ENCODE results near the gene DISC1.
"Not testable (repeated sequence)": the region's sequence is repeated elsewhere in the genome, so short reads cannot be mapped to it uniquely, and the experiment has no call there.

DISC1 gene

DNA sequence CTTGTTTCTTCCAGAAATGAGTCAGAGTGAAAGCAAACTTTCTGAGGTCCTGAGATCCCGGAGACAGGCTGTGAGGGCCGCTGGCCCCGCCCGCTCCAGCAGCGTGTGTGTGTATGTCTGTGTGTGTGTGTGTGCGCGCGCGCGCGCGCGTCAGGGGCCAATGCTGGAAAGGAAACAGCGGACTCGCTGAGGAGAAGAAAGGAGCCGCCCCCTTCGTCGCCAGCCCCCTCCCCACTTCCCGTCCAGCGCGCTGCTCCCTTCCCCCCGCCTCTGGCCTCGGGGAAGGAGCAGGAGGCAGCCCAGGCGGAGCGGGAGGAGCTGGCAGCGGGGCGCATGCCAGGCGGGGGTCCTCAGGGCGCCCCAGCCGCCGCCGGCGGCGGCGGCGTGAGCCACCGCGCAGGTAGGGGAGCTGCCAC lies at the start of gene DISC1:
DISC1 (plus strand) TSS at position 256 of the 416 bp plus-strand sequence; CDS start at position 334, 78 bp downstream.
- DNase-seq = peak; percentile 61

DNA sequence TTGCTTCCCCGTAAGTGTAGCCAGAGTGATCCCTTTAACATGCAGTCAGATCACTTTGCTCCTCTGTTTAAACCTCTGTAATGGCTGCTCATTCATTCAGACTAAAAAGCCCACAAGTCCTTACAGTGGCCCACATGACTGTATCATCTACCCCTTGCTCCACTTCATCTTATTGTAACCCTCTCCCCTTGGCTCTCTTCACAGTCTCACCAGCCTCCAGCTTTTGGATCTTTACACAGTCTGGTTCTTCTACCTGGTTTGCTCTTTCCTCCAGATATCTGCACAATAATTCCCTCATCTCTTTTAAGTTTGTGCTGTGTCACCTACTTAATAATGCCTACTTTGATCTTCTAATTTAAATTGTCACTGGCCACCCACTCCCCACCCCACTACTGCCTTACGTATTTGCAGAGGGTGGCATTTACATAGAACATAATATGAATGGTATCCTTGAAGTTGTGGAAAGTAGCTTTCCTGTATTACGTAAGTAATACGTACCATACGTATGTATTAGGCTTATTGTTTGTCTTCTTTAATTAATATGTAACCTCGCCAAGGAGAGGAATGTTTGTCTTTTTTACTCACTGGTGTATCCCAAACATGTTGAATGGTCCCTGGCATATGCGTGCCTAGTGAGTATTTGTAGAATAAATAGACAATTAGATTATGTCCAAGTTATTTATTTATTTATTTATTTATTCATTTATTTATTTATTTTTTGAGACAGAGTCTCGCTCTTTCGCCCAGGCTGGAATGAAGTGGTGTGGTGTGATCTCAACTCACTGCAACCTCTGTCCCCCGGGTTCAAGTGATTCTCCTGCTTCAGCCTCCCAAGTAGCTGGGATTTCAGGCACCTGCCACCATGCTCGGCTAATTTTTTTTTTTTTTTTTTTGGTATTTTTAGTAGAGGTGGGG lies 49.5 kb upstream of the DISC1 start:
- no peak for DNase-seq

DNA sequence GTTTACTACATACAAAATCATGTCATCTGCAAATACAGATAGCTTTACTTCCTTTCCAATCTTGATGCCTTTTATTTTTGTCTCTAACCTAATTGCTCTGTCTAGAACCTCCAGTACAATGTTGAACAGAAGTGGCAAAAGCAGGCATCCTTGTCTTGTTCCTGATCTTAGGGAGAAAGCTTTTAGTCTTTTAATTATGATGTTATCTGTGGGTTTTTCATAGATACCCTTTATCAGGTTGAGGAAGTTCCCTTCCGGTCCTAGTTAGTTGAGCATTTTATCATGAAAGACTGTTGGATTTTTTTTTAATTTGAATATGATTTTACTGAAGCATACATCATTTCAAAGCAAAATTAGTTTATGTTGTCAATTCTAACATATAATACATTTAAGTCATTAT lies 45.7 kb upstream of the DISC1 start:
- DNase-seq = no peak

DNA sequence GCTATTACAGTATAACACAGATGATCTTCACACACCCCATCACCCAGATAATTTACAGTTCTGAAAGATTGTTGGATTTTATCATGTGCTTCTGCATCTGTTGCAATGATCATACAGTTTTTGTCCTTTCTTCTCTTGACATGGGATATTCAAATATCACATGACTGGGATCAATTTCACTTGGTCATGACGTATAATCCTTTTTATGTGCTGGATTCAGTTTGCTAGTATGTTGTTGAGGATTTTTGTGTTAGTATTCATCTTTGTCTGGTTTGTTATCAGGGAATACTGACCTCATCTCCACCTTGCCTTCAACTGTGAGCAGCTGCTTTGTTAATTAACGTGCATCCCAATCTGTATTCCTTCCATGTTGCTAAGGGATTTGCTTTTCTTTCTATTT lies 44.7 kb upstream of the DISC1 start:
- DNase-seq = no peak

DNA sequence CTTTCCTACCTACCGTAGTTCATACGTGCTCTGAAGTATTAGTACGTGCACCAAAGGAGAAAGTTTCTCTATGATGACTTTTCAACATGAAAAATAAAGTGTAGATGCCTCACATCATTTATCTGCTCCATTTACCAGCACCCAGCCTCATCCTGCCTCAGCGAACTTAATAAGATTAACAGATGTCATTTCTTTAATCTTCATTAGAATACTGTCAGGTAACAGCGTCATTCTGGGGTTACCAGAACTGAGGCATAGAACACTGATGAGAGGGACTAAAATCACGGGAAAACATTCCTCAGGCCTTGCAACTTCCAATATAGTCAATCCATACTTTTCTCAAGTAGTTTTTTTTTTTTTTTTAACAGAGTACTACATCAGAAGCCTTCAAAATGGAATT lies 43.2 kb upstream of the DISC1 start:
- DNase-seq = no peak

DNA sequence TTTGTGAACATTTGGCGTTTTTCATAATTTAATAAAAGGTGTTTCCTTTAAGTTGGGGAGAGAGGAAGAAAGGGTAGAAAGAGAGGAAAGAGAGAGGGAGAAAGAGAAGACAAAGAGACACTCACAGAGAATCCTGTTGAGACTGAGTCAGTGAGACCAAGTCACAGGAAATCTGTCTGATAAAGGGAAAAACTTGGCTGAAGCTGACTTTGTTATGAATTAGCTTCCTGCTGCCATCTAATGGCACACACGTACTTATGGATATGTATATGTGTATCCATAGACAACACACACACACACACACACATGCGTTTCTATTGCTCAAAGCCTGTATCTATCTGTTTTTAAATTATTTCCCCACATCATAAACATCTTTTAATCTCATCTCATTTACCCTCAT lies 42.5 kb upstream of the DISC1 start:
- peak; percentile 0 for DNase-seq

DNA sequence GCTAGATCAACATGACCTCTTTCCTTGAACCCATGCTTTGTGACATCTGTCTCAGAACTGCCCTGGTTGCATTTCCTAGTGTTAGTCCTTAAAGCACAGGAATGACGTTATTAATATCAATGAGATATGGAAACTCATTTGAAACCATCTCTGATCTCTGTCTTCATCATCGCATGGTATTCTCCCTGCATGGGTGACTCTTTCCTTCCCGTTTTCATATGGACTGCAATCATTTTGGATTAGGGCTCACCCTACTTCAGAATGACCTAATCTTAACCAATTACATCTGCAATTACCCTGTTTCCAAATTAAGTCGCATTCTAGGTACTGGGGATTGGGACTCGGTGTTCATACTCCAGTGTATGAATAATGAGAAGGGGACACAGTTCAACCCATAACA lies 41.7 kb upstream of the DISC1 start:
- DNase-seq = no peak

DNA sequence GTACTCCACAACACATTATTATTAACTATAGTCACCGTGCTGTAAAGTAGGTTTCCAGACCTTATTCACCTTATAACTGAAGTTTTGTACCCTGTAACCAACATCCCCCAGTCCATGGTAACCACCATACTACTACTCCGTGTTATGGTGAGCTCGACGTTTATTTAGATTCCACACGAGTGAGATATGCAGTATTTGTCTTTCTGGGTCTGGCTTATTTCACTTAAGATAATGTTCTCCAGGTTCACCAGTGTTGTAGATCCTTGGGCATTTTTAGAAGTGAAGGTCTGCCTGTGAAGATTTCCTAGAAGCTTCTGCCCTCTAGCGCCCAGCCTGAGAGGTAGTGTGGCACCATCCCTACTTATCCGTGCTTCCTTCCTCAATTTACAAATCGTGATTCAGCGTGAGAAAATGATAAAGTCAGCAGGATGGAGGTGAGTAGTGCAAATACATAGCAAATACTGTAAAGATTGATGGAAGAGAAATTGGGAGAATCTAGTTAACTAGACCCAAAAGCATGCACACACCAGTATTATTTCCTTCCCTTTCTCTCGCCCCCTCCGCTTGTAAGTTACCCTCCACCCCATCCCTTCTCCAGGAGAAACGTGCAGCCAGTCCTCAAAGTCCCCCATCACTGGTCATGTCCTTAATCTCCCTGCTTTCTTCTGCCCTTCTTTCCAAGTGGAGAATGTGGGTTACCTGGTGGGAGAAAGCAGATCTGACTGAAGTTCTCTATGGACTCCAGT lies 36.0 kb upstream of the DISC1 start:
- peak; percentile 45 for DNase-seq

DNA sequence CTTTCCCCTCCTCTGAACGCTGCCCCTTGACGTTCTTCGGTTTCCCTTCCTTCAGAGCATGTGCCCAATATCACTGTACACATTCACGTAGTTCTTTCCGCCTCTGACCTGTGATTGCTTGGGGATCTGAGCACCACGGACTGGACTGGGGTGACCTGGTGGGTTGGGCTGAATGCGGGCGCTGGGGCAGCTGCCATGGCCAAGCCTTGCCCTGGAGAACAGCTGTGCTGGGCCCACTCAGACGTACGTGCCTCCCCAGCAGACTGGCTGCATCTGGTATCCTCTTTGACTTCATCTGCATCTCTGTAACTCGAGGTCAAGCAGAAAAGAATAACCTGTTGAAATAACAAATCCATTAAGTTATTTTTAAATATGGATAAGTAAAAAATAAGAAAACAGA lies 35.1 kb upstream of the DISC1 start:
- no peak for DNase-seq

DNA sequence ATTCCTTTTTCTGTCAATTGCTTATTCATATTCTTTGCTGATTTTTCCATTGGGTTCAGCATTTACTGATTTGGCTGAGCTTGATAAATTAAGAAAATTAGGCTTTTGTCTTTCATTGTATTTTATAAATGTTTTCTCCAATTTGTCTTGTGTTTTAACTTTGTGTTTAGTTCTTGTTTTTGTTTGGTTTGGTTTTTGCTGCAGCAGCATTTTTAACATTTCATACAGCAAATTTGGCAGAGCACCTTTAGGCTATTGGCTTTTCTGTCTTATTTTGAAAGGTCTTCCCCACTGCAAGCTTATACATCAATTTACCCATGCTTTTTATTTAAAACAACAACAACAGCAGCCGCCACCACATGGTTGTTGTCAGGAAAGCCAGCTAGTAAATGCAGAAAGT lies 33.8 kb upstream of the DISC1 start:
- no peak for DNase-seq

DNA sequence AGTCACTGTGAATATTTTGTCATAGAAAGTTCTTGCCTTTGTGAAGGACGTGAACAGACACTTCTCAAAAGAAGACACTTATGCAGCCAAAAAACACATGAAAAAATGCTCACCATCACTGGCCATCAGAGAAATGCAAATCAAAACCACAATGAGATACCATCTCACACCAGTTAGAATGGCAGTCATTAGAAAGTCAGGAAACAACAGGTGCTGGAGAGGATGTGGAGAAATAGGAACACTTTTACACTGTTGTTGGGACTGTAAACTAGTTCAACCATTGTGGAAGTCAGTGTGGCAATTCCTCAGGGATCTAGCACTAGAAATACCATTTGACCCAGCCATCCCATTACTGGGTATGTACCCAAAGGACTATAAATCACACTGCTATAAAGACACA lies 33.3 kb upstream of the DISC1 start:
- not testable (repeated sequence) for DNase-seq

DNA sequence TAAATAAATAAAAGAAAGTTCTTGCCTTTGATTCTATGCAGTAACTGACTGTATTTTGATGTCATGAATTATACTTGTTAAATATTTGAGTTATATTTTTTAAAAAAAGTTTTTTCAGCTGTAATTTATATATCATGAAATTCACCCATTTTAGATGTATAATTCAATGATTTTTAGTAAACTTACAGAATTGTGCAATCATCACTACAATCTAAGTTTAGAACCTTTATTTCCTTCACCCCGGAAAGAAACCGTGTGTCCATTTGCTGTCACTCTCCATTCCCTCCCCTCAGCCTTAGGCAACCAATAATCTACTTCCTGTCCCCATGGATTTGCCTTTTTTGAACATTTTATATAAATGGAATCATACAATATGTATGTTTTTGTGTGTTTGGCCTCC lies 32.5 kb upstream of the DISC1 start:
- no peak for DNase-seq

DNA sequence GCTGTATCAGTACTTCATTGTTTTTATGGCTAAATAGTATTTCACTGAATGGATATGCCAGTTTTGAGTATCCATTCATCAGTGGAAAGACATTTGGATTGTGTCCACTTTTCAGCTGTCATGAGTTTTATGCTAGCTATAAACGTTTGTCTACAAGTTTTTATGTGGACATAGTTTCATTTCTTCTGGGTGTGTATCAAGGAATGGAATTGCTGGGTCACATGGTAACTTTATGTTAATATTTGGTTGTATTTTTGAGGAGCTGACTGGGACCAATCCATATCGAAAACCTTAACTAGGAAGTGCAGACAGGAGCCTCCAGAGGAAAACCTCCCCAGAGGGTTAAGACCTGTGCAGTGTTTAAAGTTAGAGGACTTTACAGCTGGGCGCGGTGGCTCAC lies 31.8 kb upstream of the DISC1 start:
- no peak for DNase-seq

DNA sequence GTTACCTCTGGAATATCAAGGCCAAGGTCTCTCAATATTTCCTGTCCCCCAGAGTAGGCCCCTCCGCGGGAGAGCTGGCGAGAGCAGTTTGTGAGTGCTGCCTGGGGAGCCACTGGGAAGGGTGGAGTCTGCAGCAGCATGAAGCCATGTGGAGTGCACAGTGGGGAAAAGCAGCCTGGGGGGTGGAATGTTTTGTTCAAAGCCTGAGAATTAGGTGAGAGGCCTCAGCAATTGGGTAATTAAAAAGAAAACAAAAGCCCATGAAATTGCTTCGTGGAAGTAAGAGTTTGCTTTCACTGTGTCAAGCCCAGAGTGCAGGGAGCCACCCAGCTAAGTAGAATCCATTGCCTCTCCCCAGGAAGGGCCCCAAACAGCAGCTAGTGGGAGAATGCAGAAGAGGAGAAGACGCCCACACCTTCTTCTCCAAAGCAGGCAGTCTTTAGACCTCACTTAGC lies 30.2 kb upstream of the DISC1 start:
- DNase-seq = no peak

DNA sequence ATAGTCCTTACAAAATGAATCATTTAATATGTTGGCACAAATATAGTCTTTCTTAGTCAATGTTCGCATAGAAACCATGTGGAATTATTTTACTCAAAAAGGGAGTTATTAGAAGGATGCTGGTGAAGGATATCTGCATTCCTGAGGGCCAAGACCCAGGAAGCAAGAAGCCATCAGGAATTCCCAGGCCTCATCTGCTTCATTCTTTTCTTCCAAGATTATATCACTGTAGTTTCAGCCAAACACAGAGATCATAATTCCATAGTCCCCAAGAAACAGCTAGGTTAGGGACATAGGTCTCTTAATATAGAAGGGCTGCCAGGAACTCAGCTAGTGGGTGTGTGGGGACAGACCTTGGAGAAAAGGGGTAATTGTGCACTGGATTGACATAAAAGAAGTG lies 28.6 kb upstream of the DISC1 start:
- no peak for DNase-seq

DNA sequence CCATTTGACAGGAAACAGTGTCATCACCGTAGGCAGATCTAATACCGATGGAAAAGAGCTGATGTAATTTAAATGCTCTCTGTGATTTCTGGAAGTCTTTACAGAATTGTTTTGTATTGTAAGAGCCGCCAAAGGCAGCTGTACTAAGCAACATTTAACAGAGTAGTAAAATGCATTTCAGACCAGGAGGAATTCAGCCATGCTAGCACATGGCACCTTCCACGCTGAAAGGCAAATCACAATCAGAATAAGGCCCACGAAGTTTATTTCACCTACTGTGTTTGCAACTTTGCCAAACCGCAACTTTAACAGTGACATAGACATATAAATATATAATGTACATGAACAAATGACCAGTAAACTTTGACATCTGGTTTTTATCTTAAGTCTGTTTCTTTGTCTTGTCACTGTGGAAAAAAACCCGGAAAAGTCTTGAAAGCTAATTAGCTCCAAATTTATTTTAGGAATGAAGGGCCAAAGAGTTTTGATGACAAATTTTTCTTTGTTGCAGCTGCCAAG lies 26.1 kb upstream of the DISC1 start:
- no peak for DNase-seq

DNA sequence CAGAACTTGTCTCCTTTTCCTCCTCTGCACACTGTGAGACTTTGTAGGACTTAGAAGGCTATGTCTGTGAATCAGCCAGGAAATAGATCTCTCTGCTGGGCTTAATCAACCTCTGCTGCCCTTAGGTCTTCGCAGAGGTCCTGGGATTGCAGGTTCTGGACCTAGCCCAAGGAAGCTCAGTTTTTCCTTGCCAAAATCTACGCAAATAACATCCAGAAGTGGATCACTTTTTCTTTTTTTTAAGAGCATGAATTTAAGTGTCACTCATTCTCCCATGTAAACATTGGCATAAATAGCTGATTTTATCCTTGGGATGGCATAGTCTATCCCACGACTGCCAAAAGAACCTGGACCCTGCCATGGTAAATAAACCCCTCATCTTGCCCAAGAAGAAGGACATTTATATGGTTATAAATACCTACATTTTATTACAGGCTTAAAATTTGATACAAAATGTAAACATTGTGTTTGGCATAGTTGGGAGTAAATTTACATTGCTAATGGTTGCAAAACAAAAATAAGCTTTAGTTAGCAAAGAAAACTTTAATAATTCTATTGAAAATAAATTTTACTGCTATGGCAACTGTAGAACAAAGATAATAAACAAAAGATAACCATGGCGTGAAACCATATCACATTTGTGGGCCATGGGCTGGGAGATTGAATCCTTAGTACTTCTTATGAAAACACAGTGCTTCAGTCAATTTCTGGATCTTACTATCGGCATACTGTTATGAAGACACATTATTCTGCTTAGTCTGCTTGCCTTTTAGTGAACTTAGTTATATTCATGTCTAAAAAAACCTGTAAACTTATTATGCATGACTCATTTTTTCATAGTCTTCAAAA lies 24.5 kb upstream of the DISC1 start:
- no peak for DNase-seq

DNA sequence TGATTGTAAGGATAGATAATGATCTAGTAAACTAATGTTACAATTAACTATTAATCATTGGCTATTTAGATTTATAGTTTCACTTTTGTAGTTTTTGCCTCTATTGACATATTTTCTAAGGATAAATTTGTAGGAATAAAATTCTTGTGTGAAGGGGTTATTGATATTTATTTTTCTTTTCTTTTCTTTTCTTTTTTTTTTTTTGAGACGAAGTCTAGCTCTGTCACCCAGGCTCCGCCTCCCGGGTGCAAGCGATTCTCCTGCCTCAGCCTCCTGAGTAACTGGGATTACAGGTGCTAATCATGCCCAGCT lies 24.0 kb upstream of the DISC1 start:
- DNase-seq = no peak

DNA sequence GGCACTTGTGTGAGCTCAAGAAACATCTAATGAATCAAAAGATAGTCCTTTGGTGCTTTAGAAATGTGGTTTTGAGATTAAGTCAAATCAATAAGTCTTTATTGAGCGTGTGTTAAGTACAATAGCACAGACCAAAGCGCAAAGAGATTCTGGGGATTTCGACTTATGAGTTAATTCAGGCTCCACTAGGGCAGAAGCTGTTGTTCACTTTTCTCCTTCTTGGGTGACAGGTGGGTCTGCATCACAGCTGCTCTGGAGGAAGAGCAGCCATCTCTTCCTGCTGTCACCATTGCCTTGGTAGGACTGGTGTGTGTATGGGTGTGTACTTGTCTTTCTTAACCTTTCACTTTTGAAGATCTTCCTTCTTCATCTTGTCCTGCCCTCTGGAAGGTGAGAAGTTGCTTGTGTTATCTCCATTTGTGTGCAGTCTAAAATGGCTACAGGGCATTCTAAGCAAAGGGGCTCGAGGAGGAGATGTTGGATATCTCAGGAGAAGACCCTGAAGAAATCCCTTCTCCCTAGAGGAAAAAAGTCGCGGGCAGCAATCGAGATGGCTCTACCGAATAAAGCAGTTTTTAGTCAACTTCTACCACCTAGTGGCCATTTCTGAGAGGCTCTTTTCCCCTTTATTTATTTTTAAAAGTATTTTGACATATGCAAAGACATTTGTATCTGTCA lies 22.9 kb upstream of the DISC1 start:
- DNase-seq = peak; percentile 70

DNA sequence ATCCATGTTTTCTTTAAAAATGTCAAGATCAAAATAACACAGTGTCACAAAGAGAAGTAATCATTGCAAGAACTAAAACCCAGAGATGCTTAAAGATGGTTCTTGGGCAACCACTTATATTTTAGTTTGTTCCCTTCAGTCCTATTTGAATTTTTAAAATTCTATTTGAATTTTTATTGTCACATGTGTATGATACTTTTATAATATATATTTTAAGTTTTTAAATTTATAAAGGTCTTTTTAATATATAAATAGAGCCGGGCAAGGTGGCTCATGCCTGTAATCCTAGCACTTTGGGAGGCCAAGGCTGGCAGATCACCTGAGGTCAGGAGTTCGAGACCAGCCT lies 22.3 kb upstream of the DISC1 start:
- no peak for DNase-seq

DNA sequence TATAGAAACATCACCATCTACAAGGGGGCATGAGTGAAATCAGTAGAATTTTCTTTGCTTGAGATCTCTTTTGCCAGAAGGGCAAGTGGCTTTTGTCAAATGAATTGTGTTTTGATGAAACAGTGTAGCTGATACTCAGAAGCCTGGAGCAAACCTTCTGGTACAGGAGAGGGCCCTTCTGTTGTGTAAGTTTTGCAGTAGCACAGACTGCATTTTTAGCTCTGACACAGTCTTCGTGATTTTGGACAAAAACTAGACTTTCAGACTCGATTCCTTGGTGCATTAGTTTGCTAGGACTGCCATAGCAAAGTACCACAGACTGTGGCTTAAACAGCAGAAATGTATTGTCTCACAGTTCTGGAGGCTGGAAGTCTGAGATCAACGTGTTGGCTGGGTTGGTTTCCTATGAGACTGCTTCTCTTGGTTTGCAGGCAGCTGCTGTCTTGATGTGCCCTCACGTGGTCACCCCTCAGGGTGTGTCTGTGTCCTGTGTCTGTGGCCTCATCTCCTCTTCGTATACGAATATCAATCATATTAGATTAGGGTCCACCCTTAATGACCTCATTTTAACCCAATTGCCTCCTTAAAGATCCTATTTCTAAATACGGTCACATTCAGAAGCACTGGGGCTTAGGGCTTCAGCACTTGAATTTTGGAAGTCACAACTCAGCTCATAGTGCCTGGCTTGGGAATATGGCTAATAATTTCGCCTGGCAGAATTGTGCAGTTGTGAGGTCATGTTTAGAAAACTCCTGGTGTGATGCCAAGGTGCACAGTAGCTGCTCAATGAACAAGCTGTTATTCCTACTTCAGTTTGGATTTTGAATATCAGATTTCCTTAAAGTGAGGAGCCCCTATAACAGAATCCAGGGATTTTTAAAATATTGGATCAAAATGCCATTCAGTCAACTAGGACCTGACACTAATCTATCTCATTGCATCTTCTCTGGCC lies 21.2 kb upstream of the DISC1 start:
- no peak for DNase-seq
